Activated naive CD4-positive, alpha-beta T cell treated with anti-CD3 and anti-CD28 coated beads, Interleukin-2, amount 10 ng/mL, durations not matched to agents 7 days and 5 days (primary cell): ENCODE results near the gene P2RX3.
"Not testable (repeated sequence)": the region's sequence is repeated elsewhere in the genome, so short reads cannot be mapped to it uniquely, and the experiment has no call there.

Experiments used
- CTCF ChIA-PET: fragments of 350-600 bp; sonication (Branson Sonifier 250); formaldehyde crosslinking; loops from one replicate; lab custom pipeline; 2021; ENCODE audit warnings: antibody characterized with exemption; lab: Charles Lee
- DNase-seq: peaks from one replicate; pipeline ENCODE4 v3.0.0-alpha.2; 2020
- H3K27ac Mint-ChIP-seq: one replicate; pipeline ENCODE4 v1.8.0; 2021; ENCODE audit warnings: mild to moderate bottlenecking, moderate library complexity, mixed read lengths
- H3K27me3 Mint-ChIP-seq: one replicate; pipeline ENCODE4 v1.8.0; 2021; ENCODE audit warnings: mild to moderate bottlenecking, mixed read lengths
- H3K36me3 Mint-ChIP-seq: one replicate; pipeline ENCODE4 v1.8.0; 2021; ENCODE audit warnings: mixed read lengths
- H3K4me1 Mint-ChIP-seq: one replicate; pipeline ENCODE4 v1.8.0; 2021; ENCODE audit warnings: mixed read lengths
- H3K4me3 Mint-ChIP-seq: one replicate; pipeline ENCODE4 v1.8.0; 2021; ENCODE audit warnings: mild to moderate bottlenecking, moderate library complexity, mixed read lengths
- H3K9me3 Mint-ChIP-seq: one replicate; pipeline ENCODE4 v1.8.0; 2021; ENCODE audit warnings: mixed read lengths

Gene P2RX3

DNA sequence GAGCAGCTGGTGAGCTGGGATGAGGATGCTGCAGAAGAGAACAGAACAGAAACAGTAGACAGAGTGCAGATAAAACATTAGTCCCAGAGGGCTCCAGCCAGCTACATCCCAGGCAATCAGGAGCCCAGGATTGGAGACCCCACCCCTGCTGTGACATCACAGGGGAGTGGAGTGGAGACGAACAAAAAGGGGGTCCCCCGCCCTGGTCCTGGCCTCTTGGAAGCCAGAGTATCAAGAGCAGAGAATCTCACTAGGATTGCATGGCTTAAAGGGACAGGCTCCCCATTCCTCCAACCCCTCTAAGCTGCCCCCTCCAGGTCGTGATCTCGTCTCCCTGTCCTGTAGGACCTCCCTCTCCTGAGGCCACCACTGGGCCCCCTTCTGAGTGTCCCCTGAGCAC is at the start of gene P2RX3:
P2RX3 (plus strand) TSS at position 211 of the 400 bp plus-strand sequence. CDS start 199 bp downstream, outside the sequence.
- Mint-ChIP-seq H3K9me3 (no peaks in the 10 kb centered on the region), H3K27ac (no peak within 1 kb of the TSS), H3K4me1 (peaks cover 34% of the 10 kb centered on the region), H3K27me3 (peaks cover 42% of the 10 kb centered on the region), H3K4me3 (no peak within 1 kb of the TSS), H3K36me3 (peaks cover 19% of the 10 kb centered on the region)
- CTCF ChIA-PET, result interaction anchor here (0.9 to 4.8 kb wide), 4 partner anchors 12 to 87 kb away, joined by 3 to 23 read pairs (median 4); partner anchors contain the start of gene TNKS1BP1
- no peak for DNase-seq

DNA sequence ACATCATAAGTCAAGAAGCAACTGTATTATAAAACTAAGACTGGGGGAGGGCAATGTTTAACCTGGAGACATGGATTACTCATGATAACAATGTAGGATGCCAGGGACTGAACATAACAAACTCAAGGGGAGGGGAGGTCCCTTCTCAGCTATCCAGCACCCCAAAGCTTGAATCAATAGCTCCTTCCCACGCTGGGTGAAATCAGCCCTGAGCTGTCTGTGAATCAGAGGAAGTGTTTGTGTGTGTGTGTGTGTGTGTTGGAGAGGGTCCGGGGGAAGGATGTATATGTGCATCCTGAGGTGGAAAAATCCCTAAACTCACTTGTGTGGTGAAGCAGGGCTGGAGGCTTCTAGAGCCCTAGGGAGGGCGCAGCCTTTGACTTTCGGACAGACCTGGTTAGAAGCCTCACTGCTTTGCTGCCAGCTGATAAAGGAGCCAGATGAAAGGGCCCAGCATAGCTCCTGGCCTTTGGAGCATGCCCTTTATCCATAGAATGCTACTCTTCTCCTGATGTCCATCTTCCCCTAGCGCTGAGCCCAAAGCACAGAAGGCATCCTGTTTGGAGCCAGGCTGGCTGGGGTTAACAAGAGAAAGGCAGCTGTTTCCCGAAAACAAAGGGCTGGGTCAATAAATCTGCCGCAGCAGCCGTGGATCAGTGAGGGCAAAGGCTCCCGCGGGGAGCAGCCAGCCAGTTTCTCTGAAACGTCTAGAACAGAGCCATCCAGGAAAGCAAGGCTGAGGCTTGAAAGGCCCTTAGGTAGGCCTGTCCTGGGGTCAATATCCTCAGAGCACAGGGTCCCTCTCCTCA is 49.2 kb upstream of the P2RX3 start:
- CTCF ChIA-PET, result no interaction called here
- DNase-seq, result no peak
- H3K27ac Mint-ChIP-seq, result no peak overlapping the region
- H3K27me3 Mint-ChIP-seq, result peaks cover 26% of the 10 kb centered on the region
- no peaks in the 10 kb centered on the region for H3K36me3 Mint-ChIP-seq
- H3K4me3 Mint-ChIP-seq, result no peak overlapping the region
- H3K9me3 Mint-ChIP-seq, result no peaks in the 10 kb centered on the region
- no peaks in the 10 kb centered on the region for H3K4me1 Mint-ChIP-seq

DNA sequence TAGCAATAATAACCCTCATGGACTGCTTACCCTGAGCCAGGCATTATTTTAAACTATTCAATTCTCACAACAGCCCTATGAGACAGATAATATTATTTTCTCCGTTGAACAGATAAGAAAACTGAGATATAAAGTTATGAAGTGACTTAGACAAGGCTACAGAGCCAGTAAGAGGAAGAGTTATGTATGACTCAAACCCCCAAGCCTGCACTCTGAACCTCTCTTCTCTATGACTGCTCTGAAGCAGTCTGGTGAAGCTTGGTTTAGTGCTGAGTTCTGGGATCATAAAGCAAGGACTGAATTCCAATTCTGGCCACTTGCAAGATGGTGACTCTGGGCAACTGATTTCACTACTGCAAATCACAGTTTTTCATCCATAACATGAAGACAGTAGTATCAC is 47.9 kb upstream of the P2RX3 start:
- H3K4me1 Mint-ChIP-seq, result no peaks in the 10 kb centered on the region
- DNase-seq, result no peak
- no peaks in the 10 kb centered on the region for H3K9me3 Mint-ChIP-seq
- no peak overlapping the region for H3K27ac Mint-ChIP-seq
- CTCF ChIA-PET, result no interaction called here
- H3K36me3 Mint-ChIP-seq, result no peaks in the 10 kb centered on the region
- peaks cover 31% of the 10 kb centered on the region for H3K27me3 Mint-ChIP-seq
- H3K4me3 Mint-ChIP-seq, result no peak overlapping the region

DNA sequence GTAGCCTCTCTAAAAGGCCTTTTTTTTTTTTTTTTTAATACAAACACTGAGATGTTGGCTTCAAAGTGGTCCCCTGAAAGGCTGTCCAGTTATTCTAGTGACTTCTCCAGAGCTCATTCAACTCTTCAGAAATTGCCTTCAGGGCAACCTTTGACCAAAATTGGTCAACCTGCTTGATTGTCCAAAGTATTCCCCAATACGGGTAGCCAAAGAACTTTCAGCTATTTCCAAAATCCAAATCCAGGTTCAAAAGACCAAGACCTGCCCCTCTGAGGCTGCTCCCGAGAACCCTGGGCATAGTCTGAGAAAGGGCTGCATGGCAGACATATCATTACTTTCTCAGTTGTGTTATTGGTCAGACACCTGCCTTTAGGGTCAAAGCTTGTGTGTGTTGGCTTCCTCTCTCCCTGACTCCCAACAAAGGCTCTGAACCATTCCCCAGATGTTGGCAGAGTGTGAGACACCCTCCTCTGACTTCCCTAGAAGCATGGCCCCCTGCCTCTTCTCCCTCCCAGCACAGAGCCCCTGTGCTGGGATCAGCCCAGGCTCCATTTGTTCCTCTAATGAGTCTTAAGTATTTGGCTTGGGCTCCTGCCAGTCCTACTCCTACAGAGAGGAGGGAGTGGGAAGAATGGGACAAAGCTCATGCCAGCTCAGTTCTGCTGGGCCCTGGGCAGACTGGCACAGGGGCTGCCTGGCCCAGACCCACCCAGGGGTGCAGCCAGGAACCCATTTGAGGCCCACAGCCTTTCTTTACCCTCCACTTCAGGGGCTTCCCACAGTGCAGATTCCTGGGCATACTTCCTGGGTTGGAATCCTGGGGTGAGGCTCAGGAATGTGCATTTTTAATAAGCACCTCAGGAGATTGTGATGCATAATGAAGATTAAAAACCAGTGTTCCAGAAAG is 43.7 kb upstream of the P2RX3 start:
- peaks cover 19% of the 10 kb centered on the region for H3K27me3 Mint-ChIP-seq
- peaks cover 6% of the 10 kb centered on the region for H3K36me3 Mint-ChIP-seq
- no peaks in the 10 kb centered on the region for H3K4me1 Mint-ChIP-seq
- no peak for DNase-seq
- CTCF ChIA-PET, result no interaction called here
- peaks cover 6% of the 10 kb centered on the region for H3K9me3 Mint-ChIP-seq
- no peak overlapping the region for H3K27ac Mint-ChIP-seq
- no peak overlapping the region for H3K4me3 Mint-ChIP-seq

DNA sequence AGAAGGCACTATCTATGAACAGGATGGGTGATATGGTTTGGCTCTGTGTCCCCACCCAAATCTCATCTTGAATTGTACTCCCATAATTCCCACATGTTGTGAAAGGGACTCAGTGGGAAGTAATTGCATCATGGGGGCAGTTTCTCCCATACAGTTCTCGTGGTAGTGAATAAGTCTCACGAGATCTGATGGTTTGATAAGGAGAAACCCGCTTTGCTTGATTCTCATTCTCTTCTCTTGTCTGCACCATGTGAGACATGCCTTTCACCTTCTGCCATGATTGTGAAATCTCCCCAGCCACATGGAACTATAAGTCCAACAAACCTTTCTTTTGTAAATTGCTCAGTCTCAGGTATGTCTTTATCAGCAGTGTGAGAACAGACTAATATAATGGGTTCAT is 41.9 kb upstream of the P2RX3 start:
- H3K9me3 Mint-ChIP-seq, H3K27ac Mint-ChIP-seq, CTCF ChIA-PET, H3K4me3 Mint-ChIP-seq, DNase-seq, H3K4me1 Mint-ChIP-seq: not testable (repeated sequence)
- Mint-ChIP-seq H3K36me3 (peaks cover 15% of the 10 kb centered on the region), H3K27me3 (peaks cover 11% of the 10 kb centered on the region)

DNA sequence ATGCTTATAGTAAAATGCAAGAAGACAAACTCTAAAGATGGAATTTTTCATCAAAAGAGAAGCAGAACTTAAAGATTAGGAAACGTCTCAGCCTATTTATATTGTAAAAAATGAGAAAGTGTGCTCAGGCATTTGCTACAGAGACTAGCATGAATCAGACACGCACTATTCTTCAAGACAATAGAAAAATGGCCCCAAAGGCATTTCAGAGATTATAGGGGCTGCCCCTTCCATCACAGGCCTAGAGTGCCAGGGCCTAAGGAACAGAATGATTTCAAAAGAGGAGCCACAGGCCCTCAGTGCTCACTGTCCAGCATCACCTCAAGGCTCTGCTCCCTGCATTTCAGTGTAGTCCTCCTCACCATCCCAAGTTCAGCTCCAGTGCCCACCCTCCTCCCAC is 40.9 kb upstream of the P2RX3 start:
- no peak for DNase-seq
- H3K27me3 Mint-ChIP-seq, result peaks cover 11% of the 10 kb centered on the region
- no peak overlapping the region for H3K27ac Mint-ChIP-seq
- H3K36me3 Mint-ChIP-seq, result peaks cover 18% of the 10 kb centered on the region
- no peaks in the 10 kb centered on the region for H3K4me1 Mint-ChIP-seq
- CTCF ChIA-PET, result no interaction called here
- H3K4me3 Mint-ChIP-seq, result no peak overlapping the region
- peaks cover 11% of the 10 kb centered on the region for H3K9me3 Mint-ChIP-seq

DNA sequence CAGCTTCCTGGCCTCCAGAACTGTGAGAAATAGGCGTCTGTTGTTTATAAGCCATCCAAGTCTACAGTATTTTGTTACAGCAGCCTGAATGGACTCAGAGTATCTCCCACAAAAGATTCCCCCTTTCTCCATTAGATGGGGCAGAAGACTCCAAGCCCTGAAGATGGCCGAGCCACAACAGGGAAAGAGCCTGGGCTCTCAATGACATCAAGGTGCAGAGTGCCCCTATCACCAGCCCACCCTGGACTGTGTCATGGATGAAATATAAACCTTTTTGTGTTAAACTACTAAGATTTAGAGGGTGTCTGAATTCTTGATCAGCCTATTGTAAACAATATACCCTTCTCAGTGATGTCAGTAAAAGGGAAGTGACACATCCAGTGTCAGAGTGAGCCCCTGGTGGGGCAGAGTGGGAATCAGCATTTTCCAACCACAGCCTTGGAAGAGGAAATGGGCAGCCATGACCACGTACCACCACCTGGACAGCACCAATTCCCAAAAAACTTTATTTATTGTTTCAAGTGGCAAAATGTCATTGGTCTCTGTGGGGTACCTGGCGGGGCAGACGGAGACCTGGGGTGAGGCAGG is 38.9 kb upstream of the P2RX3 start:
- Mint-ChIP-seq H3K36me3 (peaks cover 18% of the 10 kb centered on the region), H3K27ac (no peak overlapping the region), H3K4me3 (no peak overlapping the region), H3K4me1 (no peaks in the 10 kb centered on the region), H3K27me3 (peaks cover 5% of the 10 kb centered on the region), H3K9me3 (peaks cover 11% of the 10 kb centered on the region)
- no peak for DNase-seq
- CTCF ChIA-PET, result no interaction called here

DNA sequence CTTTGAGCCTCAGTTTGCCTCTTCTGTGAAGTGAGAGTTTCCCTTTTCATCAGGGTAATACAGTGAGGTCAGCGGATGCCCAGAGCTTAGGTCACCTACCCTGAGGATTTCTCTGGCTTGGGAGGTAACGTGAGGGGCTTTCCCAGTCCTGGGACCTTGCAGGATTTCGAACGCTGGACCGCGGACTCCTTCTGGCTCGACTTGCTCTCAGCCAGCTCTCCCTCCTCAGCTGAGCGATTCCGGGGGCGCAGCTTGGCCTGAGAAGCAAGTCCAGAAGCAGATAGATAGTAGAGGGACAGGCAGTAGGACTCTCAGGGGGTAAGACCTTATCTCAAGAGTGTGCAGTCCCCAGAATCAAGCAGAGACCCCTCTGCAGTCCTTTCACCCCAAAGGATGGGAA is 37.4 kb upstream of the P2RX3 start:
- H3K27ac Mint-ChIP-seq, result no peak overlapping the region
- no peaks in the 10 kb centered on the region for H3K4me1 Mint-ChIP-seq
- CTCF ChIA-PET, result no interaction called here
- no peaks in the 10 kb centered on the region for H3K27me3 Mint-ChIP-seq
- peaks cover 11% of the 10 kb centered on the region for H3K9me3 Mint-ChIP-seq
- DNase-seq, result no peak
- no peak overlapping the region for H3K4me3 Mint-ChIP-seq
- H3K36me3 Mint-ChIP-seq, result peaks cover 18% of the 10 kb centered on the region

DNA sequence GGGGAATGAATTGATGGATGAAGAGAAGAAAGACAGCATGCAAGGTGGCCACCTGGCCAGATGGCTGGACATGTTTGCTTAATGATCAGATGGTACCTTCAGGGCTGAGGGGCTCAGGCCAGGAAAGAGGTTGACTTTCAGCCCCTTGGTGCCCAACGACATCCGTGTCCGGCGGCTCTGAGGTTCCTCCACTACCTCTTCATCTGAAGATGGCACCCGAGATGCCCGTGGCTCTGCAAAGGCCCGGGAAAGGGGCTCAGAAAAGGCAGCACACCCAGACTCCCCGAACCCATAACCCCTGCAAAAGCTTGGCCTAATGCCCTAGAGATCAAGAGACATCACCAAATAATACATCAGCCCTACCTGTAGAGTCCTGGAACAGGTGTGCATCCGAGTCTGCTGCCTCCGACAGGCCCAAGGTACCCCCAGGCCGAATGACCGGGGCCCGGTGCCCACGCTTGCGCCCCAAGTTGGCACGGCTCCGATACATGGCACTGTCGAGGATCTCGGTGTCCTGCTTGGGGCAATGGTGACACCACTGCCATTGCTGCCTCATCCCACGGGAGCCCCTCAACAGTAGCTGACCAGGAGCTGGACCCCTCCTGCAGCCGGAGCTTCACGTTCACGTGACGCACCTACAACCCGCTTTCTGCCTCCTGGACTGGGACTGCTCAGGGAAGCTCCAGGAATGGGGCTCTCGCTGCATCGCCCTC is 36.3 kb upstream of the P2RX3 start:
- no peak for DNase-seq
- peaks cover 11% of the 10 kb centered on the region for H3K9me3 Mint-ChIP-seq
- H3K27me3 Mint-ChIP-seq, result no peaks in the 10 kb centered on the region
- H3K36me3 Mint-ChIP-seq, result peaks cover 18% of the 10 kb centered on the region
- CTCF ChIA-PET, result no interaction called here
- no peak overlapping the region for H3K27ac Mint-ChIP-seq
- no peaks in the 10 kb centered on the region for H3K4me1 Mint-ChIP-seq
- no peak overlapping the region for H3K4me3 Mint-ChIP-seq

DNA sequence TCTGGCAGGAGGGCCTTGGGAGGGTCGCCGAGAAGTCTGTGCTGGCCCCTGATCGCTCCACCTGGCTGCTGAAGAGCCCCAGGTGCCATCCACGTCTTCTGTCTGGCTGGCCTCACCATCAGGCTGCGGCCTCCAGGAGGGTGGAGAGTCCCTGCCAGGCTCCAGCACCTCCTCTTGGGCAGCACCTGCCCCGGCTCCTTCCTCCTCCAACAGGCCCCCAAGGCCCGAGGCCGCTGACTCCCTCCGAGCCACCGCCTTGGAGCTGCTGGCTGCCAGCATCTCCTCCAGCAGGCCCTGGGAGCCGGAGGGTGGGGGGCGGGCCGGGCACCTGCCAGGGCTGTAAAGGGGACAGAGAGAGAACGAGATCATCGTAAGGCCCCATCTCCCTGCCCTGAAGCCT is 35.7 kb upstream of the P2RX3 start:
- CTCF ChIA-PET, result no interaction called here
- Mint-ChIP-seq H3K27me3 (no peaks in the 10 kb centered on the region), H3K4me3 (no peak overlapping the region), H3K36me3 (peaks cover 18% of the 10 kb centered on the region), H3K27ac (no peak overlapping the region), H3K9me3 (peaks cover 11% of the 10 kb centered on the region), H3K4me1 (no peaks in the 10 kb centered on the region)
- DNase-seq, result no peak

DNA sequence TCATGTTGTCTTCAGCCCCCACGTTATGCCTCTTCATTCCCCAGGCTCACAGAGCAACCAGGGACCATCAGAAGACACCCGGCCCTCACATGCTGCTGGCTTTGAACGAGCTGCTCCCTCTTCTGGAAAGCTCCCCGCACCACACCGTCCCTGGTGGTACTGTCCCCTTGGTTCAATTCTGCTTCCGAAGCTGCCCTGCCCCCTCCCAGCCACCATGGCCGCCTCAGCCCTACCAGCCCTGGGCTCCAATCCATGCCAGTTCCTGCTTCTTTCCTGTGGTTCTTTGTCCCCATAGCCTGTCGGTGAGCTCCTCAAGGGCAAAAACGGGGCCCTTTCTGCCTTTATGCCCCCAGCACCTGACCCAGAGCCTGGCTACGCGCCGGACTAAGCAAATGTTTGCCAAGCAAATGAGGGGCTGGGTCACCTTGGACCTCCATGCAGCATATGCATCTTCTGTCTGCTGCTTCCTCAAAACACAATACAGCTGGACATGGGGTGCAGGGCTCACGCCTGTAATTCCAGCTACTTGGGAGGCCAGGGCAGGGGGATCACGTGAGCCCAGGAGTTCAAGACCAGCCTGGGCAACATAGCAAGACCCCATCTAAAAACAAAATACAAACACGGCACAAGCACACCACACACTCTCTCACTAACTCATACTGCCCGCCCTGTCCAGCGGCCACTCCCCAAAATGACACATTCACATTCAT is 34.7 kb upstream of the P2RX3 start:
- no peak for DNase-seq
- no peaks in the 10 kb centered on the region for H3K27me3 Mint-ChIP-seq
- H3K9me3 Mint-ChIP-seq, result peaks cover 11% of the 10 kb centered on the region
- no peaks in the 10 kb centered on the region for H3K4me1 Mint-ChIP-seq
- no peak overlapping the region for H3K4me3 Mint-ChIP-seq
- no peak overlapping the region for H3K27ac Mint-ChIP-seq
- CTCF ChIA-PET, result no interaction called here
- peaks cover 18% of the 10 kb centered on the region for H3K36me3 Mint-ChIP-seq

DNA sequence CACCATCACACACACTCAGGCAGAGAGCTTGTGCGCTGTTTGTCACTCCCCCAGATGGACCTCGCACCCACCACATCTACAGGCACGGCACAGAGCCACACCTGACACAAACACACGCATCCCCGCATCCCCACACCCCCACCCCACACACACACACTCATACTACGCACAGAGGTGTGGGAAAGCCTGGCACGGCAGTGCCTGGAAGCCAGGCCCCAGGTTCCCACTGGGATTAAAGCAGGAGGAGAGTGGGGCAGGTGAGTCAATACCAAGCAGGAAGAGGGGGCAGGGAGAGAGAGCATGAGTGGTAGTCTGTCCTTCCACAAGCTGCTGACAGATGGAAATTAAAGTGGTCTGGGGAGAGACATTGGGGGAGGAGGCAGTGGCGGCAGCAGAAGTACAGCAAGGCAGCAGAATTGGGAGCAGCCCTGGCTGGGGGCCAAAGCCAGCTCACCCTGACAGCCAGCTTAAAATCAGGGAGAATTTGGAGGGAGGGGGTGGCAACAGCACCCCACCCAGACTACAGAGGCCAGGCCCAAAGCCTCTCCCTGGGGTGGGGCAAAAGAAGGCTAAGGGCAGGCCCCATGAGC is 34.1 kb upstream of the P2RX3 start:
- Mint-ChIP-seq H3K36me3 (peaks cover 16% of the 10 kb centered on the region), H3K9me3 (peaks cover 8% of the 10 kb centered on the region), H3K27me3 (no peaks in the 10 kb centered on the region), H3K4me1 (no peaks in the 10 kb centered on the region), H3K4me3 (no peak overlapping the region), H3K27ac (no peak overlapping the region)
- CTCF ChIA-PET, result no interaction called here
- DNase-seq, result no peak

DNA sequence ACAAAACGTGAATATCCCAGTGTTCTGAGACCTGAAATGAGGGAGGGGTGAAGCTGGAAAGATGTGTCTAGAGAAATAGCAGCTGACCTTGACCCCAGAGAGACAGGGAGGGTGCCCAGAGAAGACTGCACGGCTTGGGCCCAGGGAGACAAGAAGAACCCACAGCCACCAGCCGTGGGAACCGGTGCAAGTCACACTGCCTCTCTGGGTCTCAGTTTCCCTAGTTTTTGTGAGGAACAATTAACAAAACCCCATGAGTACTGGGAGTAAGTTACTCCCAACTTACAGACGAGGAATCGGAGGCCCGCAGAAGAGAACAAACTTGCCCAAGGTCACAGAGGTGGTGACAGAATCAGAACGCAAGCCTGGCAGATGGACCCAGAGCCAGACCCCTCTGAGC is 32.6 kb upstream of the P2RX3 start:
- H3K4me1 Mint-ChIP-seq, result no peaks in the 10 kb centered on the region
- CTCF ChIA-PET, result no interaction called here

More for the DNA sequence above, 32.6 kb upstream of the P2RX3 start:
- peaks cover 7% of the 10 kb centered on the region for H3K36me3 Mint-ChIP-seq
- no peak for DNase-seq
- no peak overlapping the region for H3K27ac Mint-ChIP-seq
- no peaks in the 10 kb centered on the region for H3K27me3 Mint-ChIP-seq
- no peak overlapping the region for H3K4me3 Mint-ChIP-seq
- H3K9me3 Mint-ChIP-seq, result peaks cover 2% of the 10 kb centered on the region
